Trophoblast cell (in vitro differentiated cells and primary cell): ENCODE data around the gene SLC4A2. TPM values are rescaled to one million over a fixed set of nuclear protein-coding genes. Genes with fewer than 3 reads are reported as not detected.

Source experiments
- DNase-seq, 2 donors: peaks; one replicate each; pipeline ENCODE4 v3.0.0-alpha.2; 2016
- H2AFZ ChIP-seq: 2 replicates; pipeline ENCODE4 v1.6.1; 2013; ENCODE audit warnings: low read length, moderate library complexity, mild to moderate bottlenecking; ENCODE audit not compliant: insufficient read depth, poor library complexity
- H2AK5ac ChIP-seq: 2 replicates; pipeline ENCODE4 v1.6.1; 2013; ENCODE audit warnings: mild to moderate bottlenecking, low read length
- H2BK120ac ChIP-seq: 2 replicates; pipeline ENCODE4 v1.6.1; 2013; ENCODE audit warnings: low read length, mild to moderate bottlenecking, moderate library complexity; ENCODE audit not compliant: insufficient read depth, poor library complexity
- H2BK12ac ChIP-seq: 2 replicates; pipeline ENCODE4 v1.6.1; 2013; ENCODE audit warnings: mild to moderate bottlenecking, low read length, moderate library complexity
- H2BK5ac ChIP-seq: 2 replicates; pipeline ENCODE4 v1.6.1; 2013; ENCODE audit warnings: low read length, low read depth, moderate library complexity, mild to moderate bottlenecking; ENCODE audit not compliant: poor library complexity
- H3K14ac ChIP-seq: 2 replicates; pipeline ENCODE4 v1.6.1; 2013; ENCODE audit warnings: mild to moderate bottlenecking, low read length
- H3K18ac ChIP-seq: 2 replicates; pipeline ENCODE4 v1.6.1; 2013; ENCODE audit warnings: mild to moderate bottlenecking, low read length
- H3K23ac ChIP-seq: 2 replicates; pipeline ENCODE4 v1.6.1; 2013; ENCODE audit warnings: low read length
- H3K27ac ChIP-seq: 2 replicates; pipeline ENCODE4 v1.5.1; 2013; ENCODE audit warnings: low read depth, mild to moderate bottlenecking, inconsistent platforms, low read length, moderate library complexity
- H3K27me3 ChIP-seq: 2 replicates; pipeline ENCODE4 v1.6.1; 2013; ENCODE audit warnings: inconsistent platforms, mild to moderate bottlenecking, low read length, moderate library complexity; ENCODE audit not compliant: insufficient read depth
- H3K36me3 ChIP-seq, 2 experiments: 1 replicate in 1 of 2; 2 replicates in 1 of 2; pipeline ENCODE4 v1.6.1; 2013; ENCODE audit warnings: low read length in 2 of 2, mild to moderate bottlenecking in 2 of 2, moderate library complexity in 1 of 2; ENCODE audit not compliant: insufficient read depth in 2 of 2, control insufficient read depth in 1 of 2
- H3K4ac ChIP-seq: 2 replicates; pipeline ENCODE4 v1.6.1; 2013; ENCODE audit warnings: low read depth, mild to moderate bottlenecking, low read length, moderate library complexity
- H3K4me1 ChIP-seq, 2 experiments: 1 replicate in 1 of 2; 2 replicates in 1 of 2; pipeline ENCODE4 v1.6.1; 2013; ENCODE audit warnings: low read length in 2 of 2, mild to moderate bottlenecking in 2 of 2, moderate library complexity in 1 of 2; ENCODE audit not compliant: insufficient read depth in 2 of 2, control insufficient read depth in 1 of 2
- H3K4me2 ChIP-seq: 2 replicates; pipeline ENCODE4 v1.6.1; 2013; ENCODE audit warnings: inconsistent platforms, mild to moderate bottlenecking, low read length, moderate library complexity
- H3K4me3 ChIP-seq: 2 replicates; pipeline ENCODE4 v1.5.1; 2013; ENCODE audit warnings: mild to moderate bottlenecking, low read depth, low read length, inconsistent platforms
- H3K79me1 ChIP-seq: one replicate; pipeline ENCODE4 v1.6.1; 2013; ENCODE audit warnings: low read length
- H3K79me2 ChIP-seq: 2 replicates; pipeline ENCODE4 v1.6.1; 2013; ENCODE audit warnings: low read length, mild to moderate bottlenecking; ENCODE audit not compliant: control insufficient read depth, insufficient read depth, poor library complexity
- H3K9ac ChIP-seq: 2 replicates; pipeline ENCODE4 v1.6.1; 2013; ENCODE audit warnings: mild to moderate bottlenecking, low read length
- H3K9me3 ChIP-seq: 2 replicates; pipeline ENCODE4 v1.6.1; 2013; ENCODE audit warnings: low read depth, mild to moderate bottlenecking, control low read depth, inconsistent platforms, low read length; ENCODE audit not compliant: insufficient read depth
- H4K12ac ChIP-seq: 2 replicates; pipeline ENCODE4 v1.6.1; 2013; ENCODE audit warnings: low read depth, mild to moderate bottlenecking, low read length, moderate library complexity
- H4K8ac ChIP-seq: 2 replicates; pipeline ENCODE4 v1.6.1; 2013; ENCODE audit warnings: low read depth, mild to moderate bottlenecking, low read length, moderate library complexity
- H4K91ac ChIP-seq: one replicate; pipeline ENCODE4 v1.6.1; 2013; ENCODE audit warnings: low read depth, mild to moderate bottlenecking, low read length, moderate library complexity
- WGBS: extraction: QIAGEN DNeasy Blood & Tissue Kit; methylation state at CpG from one replicate; pipeline ENCODE4 v1.1.7; 2013; ENCODE audit warnings: missing lambda C conversion rate; ENCODE audit not compliant: insufficient read length, insufficient coverage; ENCODE audit errors: extremely low coverage; 5-methylcytosine and 5-hydroxymethylcytosine counted together
- polyA plus RNA-seq: library from polyadenylated mRNA; stranded (reverse); fragments of 200-250 nt; gene quantifications from 2 replicates; pipeline ENCODE4 v1.2.3, GENCODE V29; 2013

SLC4A2 gene, protein sequence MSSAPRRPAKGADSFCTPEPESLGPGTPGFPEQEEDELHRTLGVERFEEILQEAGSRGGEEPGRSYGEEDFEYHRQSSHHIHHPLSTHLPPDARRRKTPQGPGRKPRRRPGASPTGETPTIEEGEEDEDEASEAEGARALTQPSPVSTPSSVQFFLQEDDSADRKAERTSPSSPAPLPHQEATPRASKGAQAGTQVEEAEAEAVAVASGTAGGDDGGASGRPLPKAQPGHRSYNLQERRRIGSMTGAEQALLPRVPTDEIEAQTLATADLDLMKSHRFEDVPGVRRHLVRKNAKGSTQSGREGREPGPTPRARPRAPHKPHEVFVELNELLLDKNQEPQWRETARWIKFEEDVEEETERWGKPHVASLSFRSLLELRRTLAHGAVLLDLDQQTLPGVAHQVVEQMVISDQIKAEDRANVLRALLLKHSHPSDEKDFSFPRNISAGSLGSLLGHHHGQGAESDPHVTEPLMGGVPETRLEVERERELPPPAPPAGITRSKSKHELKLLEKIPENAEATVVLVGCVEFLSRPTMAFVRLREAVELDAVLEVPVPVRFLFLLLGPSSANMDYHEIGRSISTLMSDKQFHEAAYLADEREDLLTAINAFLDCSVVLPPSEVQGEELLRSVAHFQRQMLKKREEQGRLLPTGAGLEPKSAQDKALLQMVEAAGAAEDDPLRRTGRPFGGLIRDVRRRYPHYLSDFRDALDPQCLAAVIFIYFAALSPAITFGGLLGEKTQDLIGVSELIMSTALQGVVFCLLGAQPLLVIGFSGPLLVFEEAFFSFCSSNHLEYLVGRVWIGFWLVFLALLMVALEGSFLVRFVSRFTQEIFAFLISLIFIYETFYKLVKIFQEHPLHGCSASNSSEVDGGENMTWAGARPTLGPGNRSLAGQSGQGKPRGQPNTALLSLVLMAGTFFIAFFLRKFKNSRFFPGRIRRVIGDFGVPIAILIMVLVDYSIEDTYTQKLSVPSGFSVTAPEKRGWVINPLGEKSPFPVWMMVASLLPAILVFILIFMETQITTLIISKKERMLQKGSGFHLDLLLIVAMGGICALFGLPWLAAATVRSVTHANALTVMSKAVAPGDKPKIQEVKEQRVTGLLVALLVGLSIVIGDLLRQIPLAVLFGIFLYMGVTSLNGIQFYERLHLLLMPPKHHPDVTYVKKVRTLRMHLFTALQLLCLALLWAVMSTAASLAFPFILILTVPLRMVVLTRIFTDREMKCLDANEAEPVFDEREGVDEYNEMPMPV
- 225 and 252 TPM in 2 replicates for polyA plus RNA-seq

GRCh38 chr7:151059367-151060112, at the start of gene SLC4A2:
TSS of gene SLC4A2 (plus strand) at chr7:151059589. CDS start at chr7:151061988, 2,399 bp downstream.
- Histone ChIP-seq H3K4me3 (peak within 1 kb of the TSS; percentile 79), H3K27ac (peak within 1 kb of the TSS; percentile 84)

GRCh38 chr7:151010037-151010306, 49.4 kb upstream of the SLC4A2 start:
- no peak overlapping the region for H3K27ac ChIP-seq
- no peak overlapping the region for H3K4ac ChIP-seq
- H2BK5ac ChIP-seq = no peak overlapping the region
- no peak overlapping the region for H4K12ac ChIP-seq
- H3K9me3 ChIP-seq = peaks cover 4% of the 10 kb centered on the region
- no peak overlapping the region for H2AFZ ChIP-seq
- H2BK12ac ChIP-seq = no peak overlapping the region
- no peak overlapping the region for H2AK5ac ChIP-seq
- no peak overlapping the region for H3K9ac ChIP-seq
- no peak overlapping the region for H3K14ac ChIP-seq
- no peak overlapping the region for H3K23ac ChIP-seq
- peaks cover 12% of the 10 kb centered on the region for H3K79me1 ChIP-seq
- H3K4me2 ChIP-seq = no peak overlapping the region
- H3K4me1 ChIP-seq = peaks cover 33 to 42% of the 10 kb centered on the region in 2 experiments
- no peak overlapping the region for H4K8ac ChIP-seq
- no peaks in the 10 kb centered on the region for H3K36me3 ChIP-seq
- H2BK120ac ChIP-seq = no peak overlapping the region
- no peak overlapping the region for H3K4me3 ChIP-seq
- no CpG with 5 or more reads among the region's 7 CpGs for WGBS
- peak overlapping the region; percentile 3 for H4K91ac ChIP-seq
- H3K79me2 ChIP-seq = no peaks in the 10 kb centered on the region
- DNase-seq = no peak
- no peaks in the 10 kb centered on the region for H3K27me3 ChIP-seq
- H3K18ac ChIP-seq = no peak overlapping the region

More at GRCh38 chr7:151059367-151060112, at the start of gene SLC4A2:
- H3K14ac ChIP-seq = peak within 1 kb of the TSS; percentile 91
- H4K91ac ChIP-seq = peak within 1 kb of the TSS; percentile 89
- peak within 1 kb of the TSS; percentile 82 for H2AK5ac ChIP-seq
- H3K4me1 ChIP-seq = peaks cover 50% of the 10 kb centered on the region in 2 experiments
- WGBS = no CpG with 5 or more reads among the region's 75 CpGs
- no peaks in the 10 kb centered on the region for H3K27me3 ChIP-seq
- H3K36me3 ChIP-seq = peaks cover 9 to 12% of the 10 kb centered on the region in 2 experiments
- H4K8ac ChIP-seq = peak within 1 kb of the TSS; percentile 95
- H2BK12ac ChIP-seq = peak within 1 kb of the TSS; percentile 30
- peak within 1 kb of the TSS; percentile 82 for H4K12ac ChIP-seq
- peak within 1 kb of the TSS; percentile 93 for H3K18ac ChIP-seq
- peak within 1 kb of the TSS; percentile 82 for H2AFZ ChIP-seq
- no peak within 1 kb of the TSS for H3K23ac ChIP-seq
- H3K79me2 ChIP-seq = peaks cover 26% of the 10 kb centered on the region
- H3K9me3 ChIP-seq = no peaks in the 10 kb centered on the region
- H2BK120ac ChIP-seq = peak within 1 kb of the TSS; percentile 82
- peak; percentile 41 to 82 for DNase-seq
- H3K79me1 ChIP-seq = peaks cover 47% of the 10 kb centered on the region
- H3K4me2 ChIP-seq = peak within 1 kb of the TSS; percentile 95
- peak within 1 kb of the TSS; percentile 85 for H3K4ac ChIP-seq
- H2BK5ac ChIP-seq = peak within 1 kb of the TSS; percentile 89
- peak within 1 kb of the TSS; percentile 84 for H3K9ac ChIP-seq

DNA sequence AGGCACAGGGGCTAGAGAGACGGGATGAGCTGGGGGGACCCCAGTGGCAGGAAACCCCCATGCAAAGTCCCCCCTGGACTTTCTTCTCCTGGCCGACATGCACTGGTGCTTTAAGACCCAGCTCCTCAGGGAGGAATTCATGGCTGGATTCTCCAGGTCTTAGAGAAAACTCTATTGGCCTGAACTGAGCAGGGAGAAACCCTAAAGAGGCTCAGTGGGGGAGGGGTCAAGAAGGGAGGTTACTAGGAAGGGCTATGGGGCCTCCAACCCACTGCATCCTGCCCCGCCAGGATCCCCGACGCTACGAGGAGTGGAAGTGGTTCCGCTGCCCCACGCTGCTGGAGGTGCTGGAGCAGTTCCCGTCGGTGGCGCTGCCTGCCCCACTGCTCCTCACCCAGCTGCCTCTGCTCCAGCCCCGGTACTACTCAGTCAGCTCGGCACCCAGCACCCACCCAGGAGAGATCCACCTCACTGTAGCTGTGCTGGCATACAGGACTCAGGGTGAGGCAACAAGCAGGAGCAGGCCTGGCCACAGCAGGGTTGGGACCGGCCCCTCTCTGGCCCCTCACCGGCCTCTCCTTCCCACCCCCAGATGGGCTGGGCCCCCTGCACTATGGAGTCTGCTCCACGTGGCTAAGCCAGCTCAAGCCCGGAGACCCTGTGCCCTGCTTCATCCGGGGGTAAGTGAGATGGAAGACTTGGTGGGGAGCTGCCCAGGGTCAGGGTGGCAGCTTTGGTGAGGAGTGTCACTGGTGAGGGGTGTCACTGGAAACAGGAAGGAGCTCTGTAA, 48.9 kb upstream of the SLC4A2 start:
- Histone ChIP-seq H3K79me2 (no peaks in the 10 kb centered on the region), H3K27ac (no peak overlapping the region), H3K9ac (no peak overlapping the region), H3K23ac (no peak overlapping the region), H3K79me1 (peaks cover 12% of the 10 kb centered on the region), H3K4me2 (peak overlapping the region; percentile 23), H2BK5ac (peak overlapping the region; percentile 7), H2AFZ (peak overlapping the region; percentile 8), H3K36me3 (no peaks in the 10 kb centered on the region), H3K4ac (no peak overlapping the region), H2BK120ac (peak overlapping the region; percentile 40), H2BK12ac (peak overlapping the region; percentile 68), H3K18ac (peak overlapping the region; percentile 23), H4K91ac (peak overlapping the region; percentile 75), H3K4me3 (no peak overlapping the region), H4K8ac (peak overlapping the region; percentile 5), H3K27me3 (no peaks in the 10 kb centered on the region), H4K12ac (no peak overlapping the region), H2AK5ac (peak overlapping the region; percentile 45), H3K9me3 (peaks cover 4% of the 10 kb centered on the region), H3K4me1 (peaks cover 33 to 42% of the 10 kb centered on the region in 2 experiments), H3K14ac (peak overlapping the region; percentile 19)
- no peak for DNase-seq
- WGBS = no CpG with 5 or more reads among the region's 18 CpGs
